AG09309 (cell line): Measurements from ENCODE around the gene NAA25.
"Not testable (repeated sequence)": the region's sequence is repeated elsewhere in the genome, so short reads cannot be mapped to it uniquely, and the experiment has no call there.

ENCODE experiments used
- DNase-seq: peaks from one replicate; pipeline ENCODE4 v3.0.0-alpha.2; 2010; ENCODE audit warnings: low read depth
- H3K4me3 ChIP-seq: 2 replicates; pipeline ENCODE4 v1.5.1; 2011; ENCODE audit warnings: mild to moderate bottlenecking, low read depth, low read length, moderate library complexity; ENCODE audit not compliant: control insufficient read depth
- CTCF ChIP-seq: IDR thresholded peaks from 2 replicates; pipeline ENCODE4 v1.5.1; 2011; ENCODE audit warnings: mild to moderate bottlenecking, low read depth, low read length, inconsistent platforms; ENCODE audit not compliant: insufficient read depth, control insufficient read depth; ENCODE audit errors: missing control alignments

The NAA25 gene

GRCh38 chr12:112049351-112049750 is 59.2 kb downstream of the NAA25 start:
- H3K4me3 ChIP-seq = no peak overlapping the region
- TF ChIP-seq CTCF = no peak
- no peak for DNase-seq

DNA sequence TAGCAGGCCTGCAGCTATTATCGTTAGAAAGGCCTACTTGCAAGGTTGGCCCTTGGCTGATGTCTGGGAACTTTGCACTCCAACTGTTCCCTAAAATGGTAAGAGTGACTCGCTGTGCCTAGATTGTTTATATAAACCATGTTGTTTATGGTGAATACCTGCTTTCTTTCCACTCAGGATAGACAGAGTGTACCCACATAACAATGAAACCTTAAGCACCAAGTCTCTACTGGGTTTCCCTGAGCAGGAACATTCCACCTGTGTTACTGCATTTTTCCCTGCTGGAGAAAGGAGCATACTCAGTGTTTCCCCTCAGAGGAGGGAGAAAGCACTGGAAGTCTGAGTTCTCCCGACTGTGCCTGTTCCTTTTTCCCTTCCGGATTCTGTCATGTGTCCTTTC is 62.6 kb downstream of the NAA25 start:
- no peak for DNase-seq
- no peak for TF ChIP-seq CTCF
- H3K4me3 ChIP-seq = no peak overlapping the region

DNA sequence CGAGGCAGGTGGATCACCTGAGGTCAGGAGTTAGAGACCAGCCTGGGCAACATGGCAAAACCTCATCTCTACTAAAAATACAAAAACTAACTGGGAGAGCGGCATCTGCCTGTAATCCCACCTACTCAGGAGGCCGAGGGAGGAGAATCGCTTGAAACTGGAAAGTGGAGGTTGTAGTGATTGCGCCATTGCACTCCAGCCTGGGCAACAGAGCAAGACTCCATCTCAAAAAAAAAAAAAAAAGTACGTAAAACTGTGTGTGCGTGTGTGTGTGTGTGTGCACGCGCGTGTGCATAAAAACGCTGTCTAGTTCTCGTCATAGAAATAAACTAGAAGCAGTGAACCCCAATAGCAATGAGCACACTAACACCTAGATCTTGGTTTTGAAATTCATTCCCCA is 72.0 kb downstream of the NAA25 start:
- H3K4me3 ChIP-seq, DNase-seq: not testable (repeated sequence)

DNA sequence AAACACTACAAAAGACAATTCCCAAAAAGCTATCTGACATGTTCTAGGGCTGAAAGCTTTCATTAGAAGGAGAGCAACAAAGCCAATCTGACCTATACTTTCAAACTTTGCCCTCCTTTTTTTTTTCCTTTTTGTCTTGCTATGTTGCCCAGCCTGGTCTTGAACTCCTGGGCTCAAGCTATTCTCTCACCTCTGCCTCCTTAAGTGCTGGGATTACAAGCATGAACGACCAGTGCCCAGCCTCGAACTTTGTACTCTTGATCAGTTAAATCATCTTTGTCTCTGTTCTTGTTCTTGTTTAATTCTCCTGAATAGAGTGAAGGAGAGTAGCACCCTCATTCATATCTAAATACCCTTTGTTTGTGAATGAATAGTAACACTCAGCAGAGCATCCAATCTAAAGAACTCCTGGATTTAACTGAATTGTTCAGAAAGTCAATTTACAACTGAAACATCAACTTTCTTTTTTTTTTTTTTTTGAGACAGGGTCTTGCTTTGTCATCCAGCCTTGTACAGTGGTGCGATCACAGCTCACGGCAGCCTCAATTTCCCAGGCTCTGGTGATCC is 73.3 kb downstream of the NAA25 start:
- TF ChIP-seq CTCF = no peak
- no peak overlapping the region for H3K4me3 ChIP-seq
- no peak for DNase-seq

GRCh38 chr12:112032292-112032691 is 76.3 kb downstream of the NAA25 start:
- TF ChIP-seq CTCF = no peak
- DNase-seq = no peak
- no peak overlapping the region for H3K4me3 ChIP-seq

- no peak for TF ChIP-seq CTCF
- no peak for DNase-seq
Observed at GRCh38 chr12:112031472-112031871, 77.1 kb downstream of the NAA25 start.

GRCh38 chr12:112029301-112029700 is 79.3 kb downstream of the NAA25 start:
- H3K4me3 ChIP-seq = no peak overlapping the region
- TF ChIP-seq CTCF = no peak
- DNase-seq = no peak

More at GRCh38 chr12:112031472-112031871, 77.1 kb downstream of the NAA25 start:
- H3K4me3 ChIP-seq = no peak overlapping the region
